GM19099 (cell line): Measurements from ENCODE around the gene ZBP1.

Experiments
- POLR2A ChIP-seq: IDR thresholded peaks from 3 replicates; pipeline ENCODE4 v1.6.1; 2011; ENCODE audit warnings: low read depth; ENCODE audit not compliant: insufficient read length; ENCODE audit errors: extremely low read depth

ZBP1 gene

GRCh38 chr20:57570145-57570850 lies 49.9 kb downstream of the ZBP1 start:
- TF ChIP-seq POLR2A: no peak

DNA sequence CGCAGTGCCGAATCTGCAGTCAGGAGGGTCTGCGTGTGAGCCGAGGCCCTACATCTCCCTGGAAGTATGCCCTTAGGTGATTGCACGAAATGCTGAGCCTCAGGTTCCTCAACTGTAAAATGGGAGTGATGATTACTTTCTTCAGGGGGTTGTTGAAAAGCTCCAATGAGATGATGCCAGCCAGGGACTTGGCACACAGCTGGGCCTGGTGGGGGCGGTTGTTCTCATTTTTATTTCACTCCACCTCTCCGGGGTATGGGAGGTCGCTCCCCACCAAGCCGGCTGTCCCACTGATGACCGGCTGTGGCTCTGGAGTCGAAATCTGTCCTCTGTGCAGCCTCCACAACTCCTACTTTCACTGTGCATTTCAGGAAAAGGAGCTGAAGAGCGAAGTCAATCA lies 51.3 kb downstream of the ZBP1 start:
- TF ChIP-seq POLR2A: no peak

- TF ChIP-seq POLR2A: no peak
Measured at GRCh38 chr20:57568088-57568896, 51.9 kb downstream of the ZBP1 start.

GRCh38 chr20:57567471-57568079 lies 52.7 kb downstream of the ZBP1 start:
- no peak for TF ChIP-seq POLR2A

- TF ChIP-seq POLR2A: no peak
Measured at GRCh38 chr20:57566803-57567459, 53.3 kb downstream of the ZBP1 start.

DNA sequence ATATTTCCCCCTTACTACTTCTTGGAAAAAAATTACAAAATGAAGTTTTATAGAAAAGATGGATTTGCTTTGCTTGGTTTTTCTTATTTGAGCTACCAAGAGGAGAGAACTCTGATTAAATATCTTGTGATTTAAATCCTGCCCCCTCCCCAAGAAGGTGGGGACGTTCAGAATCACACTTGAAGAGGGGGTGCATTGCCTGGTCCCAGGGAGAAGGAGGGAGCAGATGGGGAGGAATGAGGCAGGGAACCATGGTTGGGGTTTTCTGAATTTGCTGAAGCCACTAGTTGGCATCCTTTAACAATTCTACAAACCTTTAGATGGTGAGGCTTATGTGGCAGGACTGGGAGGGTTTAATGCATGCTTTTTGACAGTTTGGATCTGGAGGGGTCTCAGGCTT lies 53.8 kb downstream of the ZBP1 start:
- no peak for TF ChIP-seq POLR2A

- no peak for TF ChIP-seq POLR2A
Measured at GRCh38 chr20:57564951-57565642, 55.1 kb downstream of the ZBP1 start.

- no peak for TF ChIP-seq POLR2A
Measured at GRCh38 chr20:57564180-57564802, 55.9 kb downstream of the ZBP1 start.

GRCh38 chr20:57563522-57563921 lies 56.7 kb downstream of the ZBP1 start:
- no peak for TF ChIP-seq POLR2A

GRCh38 chr20:57562541-57563465 lies 57.4 kb downstream of the ZBP1 start:
- no peak for TF ChIP-seq POLR2A

DNA sequence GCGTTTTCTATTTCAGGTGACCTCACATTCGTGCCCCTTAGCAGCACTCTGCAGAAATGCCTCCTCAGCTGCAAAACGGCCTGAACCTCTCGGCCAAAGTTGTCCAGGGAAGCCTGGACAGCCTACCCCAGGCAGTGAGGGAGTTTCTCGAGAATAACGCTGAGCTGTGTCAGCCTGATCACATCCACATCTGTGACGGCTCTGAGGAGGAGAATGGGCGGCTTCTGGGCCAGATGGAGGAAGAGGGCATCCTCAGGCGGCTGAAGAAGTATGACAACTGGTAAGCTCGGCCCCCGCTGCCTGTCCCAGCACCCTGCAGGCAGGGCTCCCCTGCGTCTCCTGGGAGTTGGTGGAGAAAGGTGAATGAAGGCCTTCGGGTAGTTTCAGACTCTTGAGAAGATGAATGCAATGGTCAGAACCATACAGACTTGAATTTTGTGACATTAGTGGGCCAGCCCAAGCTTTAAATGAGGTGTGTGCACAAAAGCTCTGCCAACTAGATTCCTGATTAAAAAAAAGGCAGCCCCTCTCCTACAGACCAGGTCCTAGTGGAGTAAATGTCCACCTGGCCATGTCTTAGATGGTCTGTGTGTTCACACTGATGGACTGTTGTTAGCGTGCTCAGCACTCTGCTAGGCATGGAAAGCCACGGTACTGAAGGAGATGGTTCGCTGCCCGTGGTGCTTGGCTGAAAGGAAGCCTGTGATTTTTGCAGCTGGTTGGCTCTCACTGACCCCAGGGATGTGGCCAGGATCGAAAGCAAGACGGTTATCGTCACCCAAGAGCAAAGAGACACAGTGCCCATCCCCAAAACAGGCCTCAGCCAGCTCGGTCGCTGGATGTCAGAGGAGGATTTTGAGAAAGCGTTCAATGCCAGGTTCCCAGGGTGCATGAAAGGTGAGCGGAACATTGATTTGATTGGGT lies 58.6 kb downstream of the ZBP1 start:
- no peak for TF ChIP-seq POLR2A
